ENCODE measurements around the gene FAM3A. TPM values are rescaled to one million over a fixed set of nuclear protein-coding genes. Genes with fewer than 3 reads are reported as not detected.
"Not testable (repeated sequence)": the region's sequence is repeated elsewhere in the genome, so short reads cannot be mapped to it uniquely, and the experiment has no call there.

The FAM3A gene, protein sequence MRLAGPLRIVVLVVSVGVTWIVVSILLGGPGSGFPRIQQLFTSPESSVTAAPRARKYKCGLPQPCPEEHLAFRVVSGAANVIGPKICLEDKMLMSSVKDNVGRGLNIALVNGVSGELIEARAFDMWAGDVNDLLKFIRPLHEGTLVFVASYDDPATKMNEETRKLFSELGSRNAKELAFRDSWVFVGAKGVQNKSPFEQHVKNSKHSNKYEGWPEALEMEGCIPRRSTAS
- 62.1 TPM for total RNA-seq
- long read RNA-seq, transcript FAM3A-202 (10 exons, 1,712 nt) = minor isoform, 19 of 86 reads
- long read RNA-seq, transcript FAM3A-215 (9 exons, 1,800 nt) = major isoform, 39 of 86 reads
- long read RNA-seq, partial matches to known transcripts = 6 of 86 reads
- long read RNA-seq, other reads (novel, unspliced or antisense) = 13 of 86 reads

GRCh38 chrX:154515966-154516655, at the start of gene FAM3A:
TSS of gene FAM3A (minus strand) at chrX:154516232. CDS start at chrX:154515772, 460 bp downstream.
- peak; percentile 96 for ATAC-seq
- intact Hi-C loops (cut with DNase I) = loop anchor here (2.0 kb wide), 1 partner anchor 29 kb away; the partner anchor contains the start of gene UBL4A
- peak; percentile 97 for DNase-seq (ENCODE audit: missing footprints)

DNA sequence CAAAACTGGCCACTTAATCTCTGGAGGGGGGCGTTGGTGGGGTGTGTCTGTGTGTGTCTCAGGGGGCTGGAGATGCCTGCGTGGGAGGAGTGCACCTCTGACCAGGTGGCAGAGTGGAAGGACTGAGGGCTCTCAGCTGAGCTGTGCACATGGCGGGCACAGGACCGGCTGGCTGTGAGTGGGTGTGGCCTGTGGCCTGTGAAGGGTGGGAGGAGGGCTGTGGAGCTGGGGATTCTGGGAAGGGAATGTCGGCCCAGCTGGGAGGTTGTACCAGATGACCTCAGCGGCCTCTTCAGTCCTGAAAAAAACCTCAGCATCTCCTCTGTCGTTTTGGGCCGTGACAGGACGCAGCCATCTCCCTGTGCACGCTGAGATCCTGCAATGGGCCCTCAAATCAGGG, 46.3 kb upstream of the FAM3A start:
- DNase-seq (ENCODE audit: missing footprints); intact Hi-C loops (cut with DNase I): not testable (repeated sequence)
- peak; percentile 92 for ATAC-seq

GRCh38 chrX:154560326-154560725, 44.3 kb upstream of the FAM3A start:
- DNase-seq (ENCODE audit: missing footprints); ATAC-seq; intact Hi-C loops (cut with DNase I): not testable (repeated sequence)

DNA sequence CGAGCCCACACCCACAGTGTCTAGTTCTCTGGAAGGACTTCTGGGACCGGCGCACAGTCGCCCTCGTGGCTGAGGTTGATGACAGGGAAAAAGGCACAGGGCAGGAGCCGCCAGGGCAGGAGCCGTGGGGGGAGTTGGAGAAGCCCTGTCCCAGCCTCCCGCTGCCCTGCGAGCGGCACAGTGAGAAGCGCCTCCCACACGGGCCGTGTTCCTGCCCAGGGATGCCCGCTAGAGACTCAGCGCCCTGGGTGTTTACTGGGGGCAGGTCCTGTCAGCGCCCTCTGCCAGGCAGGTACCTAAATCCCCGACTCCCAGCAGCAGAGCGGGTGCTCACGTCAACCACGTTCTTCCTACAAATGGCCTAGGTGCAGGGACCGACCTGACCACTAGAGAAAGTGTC, 42.9 kb upstream of the FAM3A start:
- ATAC-seq; intact Hi-C loops (cut with DNase I); DNase-seq (ENCODE audit: missing footprints): not testable (repeated sequence)

GRCh38 chrX:154558060-154558690, 42.1 kb upstream of the FAM3A start:
- DNase-seq (ENCODE audit: missing footprints); intact Hi-C loops (cut with DNase I); ATAC-seq: not testable (repeated sequence)

- DNase-seq (ENCODE audit: missing footprints); intact Hi-C loops (cut with DNase I); ATAC-seq: not testable (repeated sequence)
These were observed 36.2 kb upstream of the FAM3A start for GRCh38 chrX:154552112-154552806.

- intact Hi-C loops (cut with DNase I) = no loop called here
- no peak for DNase-seq (ENCODE audit: missing footprints)
- ATAC-seq = no peak
These were observed 33.7 kb upstream of the FAM3A start for GRCh38 chrX:154549766-154550165.

GRCh38 chrX:154548028-154548316, 31.9 kb upstream of the FAM3A start:
- intact Hi-C loops (cut with DNase I) = no loop called here
- DNase-seq (ENCODE audit: missing footprints) = no peak
- ATAC-seq = no peak

DNA sequence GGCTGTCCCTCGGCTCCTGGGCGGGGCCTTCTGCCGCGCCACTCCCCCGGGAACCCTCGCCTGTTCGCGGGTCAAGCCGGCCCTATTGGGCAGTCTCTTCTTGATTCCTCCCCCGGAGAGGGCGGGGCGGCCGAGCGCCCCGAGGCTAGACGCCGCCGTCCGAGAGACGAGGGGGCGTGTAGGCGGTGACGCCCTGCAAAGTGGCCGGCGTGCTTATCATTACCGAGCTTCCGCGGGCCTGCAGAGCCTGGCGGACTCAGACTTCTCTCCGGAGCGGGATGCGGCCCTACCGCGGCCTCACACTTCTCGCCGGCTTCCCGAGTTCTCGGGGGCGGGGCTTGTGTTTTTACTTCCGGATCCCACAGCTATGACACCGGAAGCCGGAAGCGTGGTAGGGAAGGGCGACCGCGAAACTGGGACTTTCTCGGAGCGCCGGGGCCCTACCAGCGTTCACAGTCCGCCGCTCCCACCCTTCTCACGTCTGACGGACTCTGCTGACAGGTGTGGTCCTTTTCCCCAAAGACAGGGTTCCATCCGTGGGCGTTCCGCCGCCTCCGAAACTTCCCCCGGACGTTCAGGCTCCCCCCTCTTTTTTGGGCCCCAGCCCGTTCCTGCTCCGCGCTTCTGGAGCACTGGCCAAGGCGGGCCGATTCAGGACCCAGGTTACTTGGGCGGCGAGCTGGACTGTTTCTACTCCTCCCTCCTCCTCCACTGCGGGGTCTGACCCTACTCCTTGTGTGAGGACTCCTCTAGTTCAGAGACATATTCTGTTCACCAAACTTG, 31.4 kb upstream of the FAM3A start, which contains the start of gene IKBKG:
TSS of gene IKBKG (plus strand) at position 376 of the 783 bp plus-strand sequence. CDS start 4,383 bp downstream, outside the sequence.
- intact Hi-C loops (cut with DNase I) = no loop called here
- DNase-seq (ENCODE audit: missing footprints) (peak; percentile 93), ATAC-seq (peak; percentile 96)

GRCh38 chrX:154546354-154547244, 30.6 kb upstream of the FAM3A start, which contains the start of gene G6PD:
TSS of gene G6PD (minus strand) at chrX:154546846. CDS start at chrX:154546155, 691 bp downstream.
- intact Hi-C loops (cut with DNase I) = no loop called here
- ATAC-seq (peak; percentile 84), DNase-seq (ENCODE audit: missing footprints) (no peak)

DNA sequence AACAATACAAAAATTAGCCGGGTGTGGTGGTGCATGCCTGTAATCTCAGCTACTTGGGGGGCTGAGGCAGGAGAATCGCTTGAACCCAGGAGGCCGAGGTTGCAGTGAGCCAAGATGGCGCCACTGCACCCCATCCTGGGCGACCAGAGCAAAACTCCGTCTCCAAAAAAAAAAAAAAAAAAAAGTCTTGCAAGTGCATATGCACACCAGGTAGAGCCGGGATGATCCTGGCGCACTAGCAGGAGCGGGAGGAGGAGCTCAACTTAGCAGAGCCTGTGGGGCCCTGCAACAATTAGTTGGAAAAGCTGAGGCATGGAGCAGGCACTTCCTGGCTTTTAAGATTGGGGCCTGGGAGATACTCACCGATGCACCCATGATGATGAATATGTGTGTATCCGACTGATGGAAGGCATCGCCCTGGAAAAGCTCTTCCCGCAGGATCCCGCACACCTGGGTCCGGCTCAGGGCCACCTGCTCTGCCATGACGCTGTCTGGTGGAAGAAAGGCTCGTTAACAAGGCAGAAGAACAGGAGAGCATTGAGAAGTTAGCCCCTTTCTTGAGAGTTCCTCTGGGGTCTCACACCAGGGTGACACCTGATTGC, 29.7 kb upstream of the FAM3A start:
- DNase-seq (ENCODE audit: missing footprints) (no peak), ATAC-seq (no peak)
- intact Hi-C loops (cut with DNase I) = no loop called here

DNA sequence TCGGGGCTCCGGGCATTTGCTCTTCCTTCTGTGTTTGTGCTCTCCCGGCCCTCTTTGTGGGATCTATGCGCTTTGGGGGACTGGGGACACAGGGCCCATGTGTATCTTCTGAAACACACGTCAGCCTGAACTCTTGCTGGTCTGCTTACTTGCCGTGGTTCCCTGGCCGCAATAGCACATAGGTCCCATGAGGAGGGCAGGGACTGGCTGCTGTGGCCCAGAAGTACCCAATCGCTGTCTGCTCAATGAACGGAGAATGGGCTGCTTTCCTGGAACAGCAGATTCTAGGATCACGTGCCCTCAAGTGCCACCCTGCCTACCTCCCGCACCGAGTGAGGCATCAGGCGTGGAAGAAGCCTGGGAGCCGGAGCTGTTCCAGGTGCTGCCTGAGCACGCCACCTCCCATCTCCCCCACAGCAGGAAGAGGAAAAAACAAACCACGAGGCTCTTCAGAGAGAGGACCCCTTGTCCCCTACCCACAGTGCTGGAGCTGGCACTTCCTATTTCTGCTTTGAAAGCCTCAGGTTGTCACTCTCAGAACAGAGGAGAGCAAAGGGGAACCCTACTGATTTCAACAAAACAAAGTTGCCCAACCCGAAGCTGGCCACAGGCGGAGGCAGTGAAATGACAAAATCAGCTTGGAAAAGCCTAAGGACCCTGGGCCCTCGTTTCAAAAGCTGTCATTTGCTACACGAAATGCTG, 26.8 kb upstream of the FAM3A start:
- no peak for DNase-seq (ENCODE audit: missing footprints)
- no peak for ATAC-seq
- intact Hi-C loops (cut with DNase I) = no loop called here

- intact Hi-C loops (cut with DNase I) = no loop called here
- ATAC-seq (peak; percentile 60), DNase-seq (ENCODE audit: missing footprints) (peak; percentile 85)
These were observed 26.1 kb upstream of the FAM3A start for GRCh38 chrX:154541896-154542722.

GRCh38 chrX:154541589-154541895, 25.5 kb upstream of the FAM3A start:
- intact Hi-C loops (cut with DNase I) = no loop called here
- ATAC-seq (no peak), DNase-seq (ENCODE audit: missing footprints) (no peak)

- intact Hi-C loops (cut with DNase I) = no loop called here
- DNase-seq (ENCODE audit: missing footprints) (no peak), ATAC-seq (no peak)
These were observed 25.0 kb upstream of the FAM3A start for GRCh38 chrX:154540897-154541535.

All from Right ventricle myocardium inferior (tissue), 1 donor.